GM21390 (cell line): ENCODE data around the gene SH3RF3.
"Not testable (repeated sequence)": the region's sequence is repeated elsewhere in the genome, so short reads cannot be mapped to it uniquely, and the experiment has no call there.

ENCODE experiments used
- ATAC-seq: cut with Tn5 transposase; IDR thresholded peaks from one replicate; pipeline ENCODE4 v1.9.1; 2021; ENCODE audit not compliant: unreplicated experiment

Gene SH3RF3

GRCh38 chr2:109128616-109129355, at the start of gene SH3RF3:
Gene SH3RF3, plus strand, starts transcription at chr2:109129205.
- ATAC-seq = no peak

- no peak for ATAC-seq
Observed at GRCh38 chr2:109079590-109079989, 49.4 kb upstream of the SH3RF3 start.

DNA sequence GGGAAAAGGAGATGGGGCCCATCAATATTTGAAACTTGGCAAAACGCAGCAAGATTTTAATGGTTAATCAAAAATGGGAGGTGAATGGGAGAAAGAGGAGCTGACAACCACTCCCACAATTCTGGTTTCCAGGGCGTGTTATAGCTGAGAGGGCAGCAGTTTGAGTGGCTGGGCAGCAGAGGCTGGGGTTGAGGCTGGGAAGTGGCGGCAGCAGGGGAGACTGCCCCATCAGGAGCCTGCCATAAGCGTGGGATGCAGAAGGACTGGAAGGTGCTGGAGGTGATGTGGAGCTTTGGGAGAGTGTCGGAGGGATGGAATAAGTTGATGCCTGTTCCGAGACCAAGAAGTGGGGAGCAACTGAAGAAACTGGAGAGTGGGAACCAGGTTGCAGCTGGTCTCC, 48.9 kb upstream of the SH3RF3 start:
- ATAC-seq = no peak

GRCh38 chr2:109080757-109081156, 48.2 kb upstream of the SH3RF3 start:
- no peak for ATAC-seq

DNA sequence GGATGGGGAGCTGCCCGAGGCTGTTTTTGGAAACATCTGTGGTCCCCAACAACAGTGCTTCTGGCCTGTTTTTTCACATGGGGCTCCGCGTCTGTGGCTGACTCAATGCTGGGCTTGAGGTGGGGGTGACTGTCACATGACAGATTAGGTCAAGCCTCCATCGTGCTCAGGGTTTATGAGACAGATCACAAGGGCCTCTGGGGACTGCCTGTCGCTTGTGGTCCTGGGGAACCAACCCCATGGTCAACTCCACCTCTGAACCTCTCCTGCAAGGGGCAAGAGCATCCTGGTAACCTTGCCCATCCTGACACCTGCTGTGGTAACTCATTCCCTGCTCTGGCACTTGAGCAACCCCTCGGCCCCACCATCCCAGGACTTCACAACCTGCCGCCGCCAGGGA, 47.6 kb upstream of the SH3RF3 start:
- no peak for ATAC-seq

- ATAC-seq = no peak
Observed at GRCh38 chr2:109083771-109084170, 45.2 kb upstream of the SH3RF3 start.

GRCh38 chr2:109084341-109084740, 44.7 kb upstream of the SH3RF3 start:
- no peak for ATAC-seq

DNA sequence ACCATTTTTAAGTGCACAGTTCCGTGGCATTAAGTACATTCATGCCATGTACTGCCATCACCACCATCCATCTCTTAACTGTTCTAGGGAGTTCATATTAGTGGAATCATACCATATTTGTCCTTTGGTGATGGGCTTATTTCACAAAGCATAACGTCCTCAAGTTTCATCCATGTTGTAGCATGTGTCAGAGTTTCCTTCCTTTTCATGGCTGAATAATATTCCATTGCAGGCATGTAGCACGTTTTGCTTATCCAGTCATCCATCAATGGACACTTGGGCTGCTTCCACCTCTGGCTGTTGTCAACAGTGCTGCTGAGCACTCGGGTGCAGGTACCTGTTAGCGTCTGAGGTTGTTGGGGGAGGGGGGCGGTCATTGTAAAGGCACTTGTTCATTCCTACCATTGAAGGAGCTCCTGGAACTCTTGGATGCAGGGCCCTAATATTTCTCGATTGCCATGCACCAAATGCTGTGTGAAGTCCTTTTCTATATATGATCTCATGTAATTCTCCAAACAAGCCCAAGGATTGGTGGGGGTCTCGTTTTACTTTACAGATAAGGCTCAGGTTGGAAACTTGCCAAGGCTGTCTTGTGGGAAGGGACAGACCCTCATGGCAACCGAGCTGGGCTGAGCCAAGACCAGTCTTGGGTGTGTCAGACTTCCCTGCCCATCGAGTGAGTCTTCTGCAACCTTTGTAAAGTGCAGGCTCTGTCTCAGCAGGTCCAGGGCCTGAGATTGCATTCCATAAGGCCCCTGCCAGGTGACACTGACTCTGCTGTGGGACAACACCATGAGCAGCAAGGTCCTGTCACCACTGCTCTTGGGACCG, 42.9 kb upstream of the SH3RF3 start:
- no peak for ATAC-seq

DNA sequence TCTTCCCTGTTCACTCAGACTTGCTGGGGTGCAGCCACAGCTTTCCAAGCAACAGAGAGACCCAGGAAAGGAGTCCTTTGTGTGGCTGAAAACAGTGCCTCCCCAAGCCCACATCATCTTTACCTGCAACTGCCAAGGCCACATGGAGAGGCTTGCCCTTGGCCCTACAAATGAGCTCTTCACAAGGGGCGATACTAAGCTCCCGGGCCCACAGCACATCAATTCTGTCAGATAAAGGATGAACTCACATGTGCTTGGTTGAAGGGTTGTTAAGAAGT, 42.3 kb upstream of the SH3RF3 start:
- no peak for ATAC-seq

GRCh38 chr2:109087055-109087663, 41.8 kb upstream of the SH3RF3 start:
- ATAC-seq = no peak

- ATAC-seq = no peak
Observed at GRCh38 chr2:109089602-109090300, 39.3 kb upstream of the SH3RF3 start.

DNA sequence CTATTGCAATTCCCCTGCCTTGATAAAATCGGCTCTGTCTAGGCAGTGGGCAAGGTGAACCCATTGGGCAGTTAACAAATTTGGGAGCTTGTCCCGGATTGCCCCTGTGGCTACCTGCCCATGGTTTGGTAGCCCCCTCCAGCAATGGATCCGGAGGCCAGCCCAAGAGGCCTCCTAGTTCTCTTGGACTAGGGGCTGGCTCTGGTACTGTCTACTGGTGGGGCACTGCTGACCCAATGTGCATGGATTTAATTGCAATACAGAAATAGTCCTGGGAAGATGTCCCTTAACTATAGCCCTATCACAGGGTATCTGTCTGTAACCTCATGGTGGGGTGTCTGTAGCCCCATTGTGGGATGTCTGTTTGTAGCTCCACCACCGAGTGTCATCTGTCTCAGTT, 37.5 kb upstream of the SH3RF3 start:
- no peak for ATAC-seq

DNA sequence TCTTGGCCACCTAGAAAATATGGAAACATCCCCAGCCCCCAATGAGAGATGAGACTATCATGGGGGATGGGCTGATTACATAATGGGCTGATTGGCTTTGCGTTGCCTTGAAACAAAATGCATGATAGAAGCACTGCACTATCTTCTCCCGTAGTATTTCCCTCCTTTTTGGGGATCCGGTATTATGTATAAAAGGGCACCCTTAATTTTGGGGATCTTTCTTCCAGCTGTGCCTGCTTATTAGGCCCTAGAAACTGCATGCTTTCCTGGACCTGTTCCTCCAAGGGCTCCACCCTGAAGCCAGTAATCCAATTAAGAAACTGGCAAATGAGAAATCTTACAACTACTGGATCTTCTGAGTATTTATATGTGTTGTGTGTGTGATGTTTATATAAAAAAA, 34.9 kb upstream of the SH3RF3 start:
- ATAC-seq = no peak

- ATAC-seq = no peak
Observed at GRCh38 chr2:109098251-109098920, 30.6 kb upstream of the SH3RF3 start.

GRCh38 chr2:109098921-109099273, 30.1 kb upstream of the SH3RF3 start:
- no peak for ATAC-seq

- no peak for ATAC-seq
Observed at GRCh38 chr2:109102588-109103233, 26.3 kb upstream of the SH3RF3 start.

GRCh38 chr2:109105113-109105512, 23.9 kb upstream of the SH3RF3 start:
- ATAC-seq = no peak

DNA sequence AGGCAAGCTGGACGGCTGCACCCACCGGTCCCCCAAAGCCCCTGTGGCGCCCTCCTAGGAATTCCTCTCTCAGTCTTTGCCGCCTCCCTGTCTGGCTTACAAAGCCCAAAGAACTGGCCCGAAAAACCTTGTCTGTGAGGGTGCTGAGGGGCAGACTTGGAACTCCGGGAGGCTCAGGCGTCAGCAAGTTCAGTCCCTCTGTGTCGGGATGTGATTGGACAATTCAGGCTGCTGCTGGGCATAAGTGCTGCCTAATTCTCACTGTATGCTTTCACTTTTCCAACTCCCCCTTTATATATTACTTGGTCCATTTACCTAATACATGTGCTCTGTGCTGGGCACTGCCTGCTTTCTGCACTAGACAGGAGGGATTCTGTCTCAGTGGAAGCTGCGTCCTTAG, 20.3 kb upstream of the SH3RF3 start:
- no peak for ATAC-seq

GRCh38 chr2:109109342-109109741, 19.7 kb upstream of the SH3RF3 start:
- ATAC-seq = no peak

- no peak for ATAC-seq
Observed at GRCh38 chr2:109110170-109110569, 18.8 kb upstream of the SH3RF3 start.

DNA sequence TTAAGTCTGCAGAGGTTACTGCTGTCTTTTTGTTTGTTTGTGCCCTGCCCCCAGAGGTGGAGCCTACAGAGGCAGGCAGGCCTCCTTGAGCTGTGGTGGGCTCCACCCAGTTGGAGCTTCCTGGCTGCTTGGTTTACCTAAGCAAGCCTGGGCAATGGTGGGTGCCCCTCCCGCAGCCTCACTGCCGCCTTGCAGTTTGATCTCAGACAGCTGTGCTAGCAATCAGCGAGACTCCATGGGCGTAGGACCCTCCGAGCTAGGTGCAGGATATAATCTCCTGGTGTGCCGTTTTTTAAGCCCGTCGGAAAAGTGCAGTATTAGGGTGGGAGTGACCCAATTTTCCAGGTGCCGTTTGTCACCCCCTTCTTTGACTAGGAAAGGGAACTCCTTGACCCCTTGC, 11.8 kb upstream of the SH3RF3 start:
- ATAC-seq = not testable (repeated sequence)
